ENCODE measurements around the gene PPP1R1B. TPM values are rescaled to one million over a fixed set of nuclear protein-coding genes. Genes with fewer than 3 reads are reported as not detected.

Gene PPP1R1B
- total and polyA plus RNA-seq, 3 donors from 2014 or later = 22.4 to 63.1 (median 24.3) TPM

DNA sequence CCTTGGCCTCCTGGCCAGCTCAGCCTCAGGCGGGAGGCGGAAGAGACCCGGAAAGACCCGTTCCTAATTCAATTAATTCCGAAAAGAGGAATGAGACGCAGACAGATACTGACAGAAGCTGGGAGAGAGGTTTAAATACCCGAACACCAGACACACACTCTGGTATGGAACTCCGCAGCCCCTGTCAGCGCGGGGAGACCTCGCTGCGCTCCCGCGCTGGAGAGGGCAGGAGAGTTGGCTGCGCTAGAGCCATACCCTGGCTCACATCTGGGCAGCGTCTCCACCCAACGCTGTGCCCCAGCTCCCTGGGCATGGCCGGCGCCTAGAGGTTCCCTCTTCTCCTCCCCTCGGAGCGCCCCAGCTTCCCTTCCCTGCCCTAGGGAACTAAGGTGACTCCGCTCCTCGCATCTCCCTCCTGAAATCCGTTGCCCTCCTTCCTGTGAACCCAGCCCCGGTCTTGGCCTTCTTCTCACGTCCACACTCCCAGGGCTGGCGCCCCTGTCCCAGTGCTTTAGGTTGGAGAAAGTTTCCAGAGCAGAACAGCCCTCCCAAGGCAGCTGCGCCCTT is 27.0 kb upstream of the PPP1R1B start:
- peak overlapping the region in 1 of 2 donors; percentile 11 for H3K4me3 ChIP-seq
- TF ChIP-seq CTCF (IDR thresholded peaks at IDR 0.05) = no peak
- no peak for TF ChIP-seq POLR2A (IDR thresholded peaks at IDR 0.05)
- intact Hi-C loops (cut with DNase I; ENCODE audit: low total_unique reads) = no loop called here
- DNase-seq = no peak
- no peaks in the 10 kb centered on the region for H3K27me3 ChIP-seq
- no peak overlapping the region for H3K27ac ChIP-seq
- WGBS, 2 donors = 4 to 8% methylated on average over 19 to 28 of the region's 28 CpGs
- no peaks in the 10 kb centered on the region for H3K36me3 ChIP-seq (ENCODE audit: low read depth, missing control alignments)
- H3K9me3 ChIP-seq = no peaks in the 10 kb centered on the region
- peaks cover 4% of the 10 kb centered on the region for H3K4me1 ChIP-seq

- H3K9me3 ChIP-seq = no peaks in the 10 kb centered on the region
- H3K4me3 ChIP-seq = no peak overlapping the region
- H3K4me1 ChIP-seq = peaks cover 4% of the 10 kb centered on the region
- no peak overlapping the region for H3K27ac ChIP-seq
- 21 to 27% methylated on average over 12 to 13 of the region's 13 CpGs for WGBS, 2 donors
- DNase-seq = no peak
- no peak for TF ChIP-seq POLR2A (IDR thresholded peaks at IDR 0.05)
- TF ChIP-seq CTCF (IDR thresholded peaks at IDR 0.05) = no peak
- intact Hi-C loops (cut with DNase I; ENCODE audit: low total_unique reads) = no loop called here
- no peaks in the 10 kb centered on the region for H3K36me3 ChIP-seq (ENCODE audit: low read depth, missing control alignments)
- H3K27me3 ChIP-seq = no peaks in the 10 kb centered on the region
These were observed 26.3 kb upstream of the PPP1R1B start for GRCh38 chr17:39600288-39600996.

DNA sequence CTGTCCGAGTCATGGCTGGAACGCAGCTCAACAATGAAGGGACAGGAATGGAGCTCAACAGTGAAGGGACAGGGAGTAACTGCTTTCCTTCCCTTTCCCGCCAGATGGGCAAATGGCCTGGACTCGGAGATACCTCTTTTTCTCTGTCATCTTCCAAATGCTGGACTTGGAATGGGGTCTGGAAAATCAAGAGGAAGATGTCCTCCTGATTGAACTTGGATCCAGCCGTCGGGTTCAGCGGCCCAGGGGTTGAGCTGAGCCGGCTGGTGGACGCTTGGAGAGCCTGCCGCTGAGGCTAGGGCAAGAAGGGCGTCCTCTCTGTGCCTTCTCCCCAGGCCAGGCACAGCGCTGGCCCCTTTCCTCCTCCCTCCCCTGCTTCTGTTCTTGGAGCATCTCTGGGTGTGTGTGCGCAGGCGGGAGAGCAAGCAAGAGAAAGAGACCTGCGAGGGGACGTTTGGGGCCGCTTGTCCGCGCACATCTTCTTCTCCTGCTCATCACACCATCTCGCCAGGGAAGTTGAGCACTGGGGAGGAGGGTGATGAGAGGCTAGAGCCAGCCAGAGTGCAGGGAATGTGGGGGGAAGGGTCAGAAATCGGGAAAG is 25.7 kb upstream of the PPP1R1B start:
- Histone ChIP-seq H3K27me3 (no peaks in the 10 kb centered on the region), H3K4me3 (no peak overlapping the region), H3K4me1 (peaks cover 6% of the 10 kb centered on the region), H3K36me3 (ENCODE audit: low read depth, missing control alignments) (no peaks in the 10 kb centered on the region), H3K27ac (no peak overlapping the region), H3K9me3 (no peaks in the 10 kb centered on the region)
- intact Hi-C loops (cut with DNase I; ENCODE audit: low total_unique reads) = no loop called here
- 34 to 38% methylated on average over 16 to 21 of the region's 21 CpGs for WGBS, 2 donors
- TF ChIP-seq CTCF (IDR thresholded peaks at IDR 0.05) (no peak), POLR2A (IDR thresholded peaks at IDR 0.05) (no peak)
- DNase-seq = no peak

GRCh38 chr17:39601758-39602532 is 24.8 kb upstream of the PPP1R1B start:
- no peak overlapping the region for H3K4me3 ChIP-seq
- H3K27ac ChIP-seq = no peak overlapping the region
- TF ChIP-seq CTCF (IDR thresholded peaks at IDR 0.05) = no peak
- no peak for TF ChIP-seq POLR2A (IDR thresholded peaks at IDR 0.05)
- intact Hi-C loops (cut with DNase I; ENCODE audit: low total_unique reads) = no loop called here
- peaks cover 10% of the 10 kb centered on the region for H3K4me1 ChIP-seq
- WGBS, 2 donors = 63 to 64% methylated on average over 12 of the region's 12 CpGs
- H3K36me3 ChIP-seq (ENCODE audit: low read depth, missing control alignments) = no peaks in the 10 kb centered on the region
- no peaks in the 10 kb centered on the region for H3K27me3 ChIP-seq
- H3K9me3 ChIP-seq = no peaks in the 10 kb centered on the region
- no peak for DNase-seq

All from testis (tissue), 3 donors.